Loucy (cell line): ENCODE measurements around the gene DHRS13.
A peak's percentile ranks its signal among the peaks of the same experiment; 100 is the strongest.

Experiments
- CTCF ChIP-seq: fragments of 200-600 bp; sonication (generic); conservative IDR thresholded peaks from 2 replicates; pipeline ENCODE4 v1.5.1; 2014; ENCODE audit warnings: mild to moderate bottlenecking, antibody characterized with exemption, low read length
- EZH2phosphoT487 ChIP-seq: fragments of 200-600 bp; IDR thresholded peaks from 2 replicates; pipeline ENCODE4 v1.6.1; 2018; ENCODE audit warnings: antibody characterized with exemption, mild to moderate bottlenecking, moderate library complexity, borderline replicate concordance

DNA sequence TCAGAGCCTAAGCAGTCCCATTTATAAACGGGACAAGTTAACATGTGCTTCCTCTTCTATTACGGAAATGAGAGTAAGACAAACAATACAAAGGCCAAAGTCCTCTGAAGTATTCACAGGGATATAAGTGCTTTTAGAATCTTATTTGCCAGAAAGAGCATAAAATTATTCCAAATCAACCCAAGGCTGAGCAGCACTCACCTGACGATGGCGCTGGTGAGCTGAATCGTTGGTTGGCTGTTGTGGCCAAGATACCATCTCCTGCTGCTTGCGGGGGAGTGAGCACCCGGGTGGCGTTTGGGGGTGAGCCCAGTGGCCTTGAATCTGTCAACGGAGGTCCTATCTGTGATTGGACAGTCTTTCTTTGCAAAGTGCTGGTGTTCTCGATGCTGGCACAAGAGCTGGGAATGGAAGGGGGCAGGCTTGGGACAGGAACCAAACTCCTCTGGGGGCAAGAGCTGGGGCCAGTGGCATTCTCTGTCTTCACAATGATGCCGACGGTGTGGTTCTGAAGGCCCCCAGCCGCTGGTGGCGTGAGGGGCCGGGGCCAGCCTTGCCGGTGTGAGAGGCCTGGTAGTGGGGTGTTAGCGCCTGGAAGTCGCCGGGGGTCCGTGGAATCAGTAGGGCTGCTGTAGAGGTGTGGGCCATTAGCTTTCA is 9.5 kb upstream of the DHRS13 start:
- TF ChIP-seq CTCF, result peak; percentile 54
- no peak for TF ChIP-seq EZH2phosphoT487
